HG03064 (cell line): ENCODE results near the gene PNPLA3.

Experiments
- ATAC-seq: cut with Tn5 transposase; IDR thresholded peaks from one replicate; pipeline ENCODE4 v1.9.1; 2021; ENCODE audit warnings: low read depth; ENCODE audit not compliant: unreplicated experiment

PNPLA3 gene

DNA sequence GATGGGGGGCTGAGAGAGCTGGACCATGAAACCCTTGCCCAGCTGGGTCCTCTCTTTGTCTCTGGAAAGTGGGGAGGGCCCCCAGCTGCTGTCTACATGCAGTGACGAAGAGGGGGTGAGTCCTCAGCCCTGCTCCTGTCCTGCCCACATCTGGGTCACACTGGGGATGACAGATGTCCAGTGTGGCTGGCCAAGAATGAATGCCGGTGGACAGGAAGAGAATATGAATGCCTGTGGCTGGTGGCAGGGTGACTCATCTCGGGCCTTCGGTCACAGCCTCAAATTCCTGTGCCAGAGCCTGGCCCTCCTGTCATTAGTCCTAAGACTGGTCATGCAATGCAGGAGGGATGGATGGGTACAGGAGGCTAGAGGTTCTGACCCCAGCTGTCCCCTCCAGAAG lies 2.2 kb upstream of the PNPLA3 start:
- ATAC-seq: no peak

DNA sequence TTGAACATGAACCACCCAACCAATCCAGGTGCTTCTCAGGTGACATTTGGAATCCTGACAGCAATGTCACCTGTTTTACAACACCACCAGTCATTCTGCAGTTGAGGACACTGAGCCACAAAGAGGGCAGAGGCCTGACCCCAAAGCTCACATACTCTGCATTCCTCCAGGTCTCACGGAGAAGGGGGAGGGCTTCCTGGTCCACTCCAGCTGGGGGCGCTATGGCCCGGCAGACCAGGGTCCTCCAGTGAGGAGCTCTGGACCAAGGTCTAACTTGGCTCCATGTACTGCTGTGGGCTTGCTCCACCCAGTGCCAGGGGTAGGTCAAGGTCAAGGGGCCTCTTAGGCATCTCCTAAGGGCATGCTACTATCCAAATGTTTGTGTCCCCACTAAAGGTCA lies 1.5 kb upstream of the PNPLA3 start:
- no peak for ATAC-seq

DNA sequence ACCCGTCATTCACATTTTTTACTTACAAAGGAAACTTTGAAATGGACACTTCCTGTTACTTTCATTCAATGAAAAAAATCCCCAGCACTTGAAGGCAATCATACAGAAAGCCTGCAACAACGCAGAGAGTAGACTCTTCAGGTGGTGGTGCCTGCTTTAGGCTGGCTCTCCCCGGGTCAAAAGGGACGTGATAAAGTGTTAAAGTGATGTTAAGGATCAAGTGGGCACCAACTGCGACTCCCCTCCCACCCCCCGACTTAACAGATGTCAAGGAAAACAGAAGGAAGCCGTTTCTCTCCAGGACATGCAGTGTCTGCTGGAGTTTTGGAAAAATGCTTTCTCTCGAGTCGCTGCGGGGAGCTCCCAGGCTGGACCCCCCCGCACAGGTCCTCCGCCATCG lies 414 bp upstream of the PNPLA3 start:
- no peak for ATAC-seq

DNA sequence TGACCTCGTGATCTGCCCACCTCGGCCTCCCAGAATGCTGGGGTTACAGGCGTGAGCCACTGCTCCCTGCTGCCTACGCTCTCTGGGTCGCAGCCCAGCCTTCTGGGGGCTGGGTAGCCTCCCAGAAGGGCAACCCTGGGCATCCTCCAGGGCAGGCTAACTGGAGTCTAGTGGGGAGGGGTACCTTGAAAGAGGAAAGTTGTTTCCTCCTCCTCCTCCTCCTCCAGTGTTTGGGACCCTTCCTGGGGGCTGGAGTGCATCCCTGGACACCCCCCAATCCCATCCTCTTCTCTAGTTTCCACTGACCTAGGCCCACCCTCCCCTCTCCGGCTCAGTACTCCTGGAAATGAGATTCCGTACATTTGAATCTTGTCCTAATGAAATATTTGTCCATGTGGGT lies 1.3 kb downstream of the PNPLA3 start:
- no peak for ATAC-seq

- ATAC-seq: no peak
Observed at GRCh38 chr22:43925433-43926348, 2.1 kb downstream of the PNPLA3 start.

- ATAC-seq: no peak
Observed at GRCh38 chr22:43926349-43926710, 2.7 kb downstream of the PNPLA3 start.

DNA sequence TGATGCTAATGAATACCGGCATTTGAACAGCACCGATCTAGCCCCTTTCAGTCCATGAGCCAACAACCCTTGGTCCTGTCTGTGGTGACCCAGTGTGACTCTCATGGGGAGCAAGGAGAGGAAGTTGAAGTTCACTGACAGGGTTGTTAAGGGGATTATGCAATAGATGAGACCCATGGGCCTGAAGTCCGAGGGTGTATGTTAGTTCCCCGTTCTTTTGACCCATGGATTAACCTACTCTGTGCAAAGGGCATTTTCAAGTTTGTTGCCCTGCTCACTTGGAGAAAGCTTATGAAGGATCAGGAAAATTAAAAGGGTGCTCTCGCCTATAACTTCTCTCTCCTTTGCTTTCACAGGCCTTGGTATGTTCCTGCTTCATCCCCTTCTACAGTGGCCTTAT lies 4.9 kb downstream of the PNPLA3 start:
- ATAC-seq: no peak

- no peak for ATAC-seq
Observed at GRCh38 chr22:43928908-43929307, 5.3 kb downstream of the PNPLA3 start.

DNA sequence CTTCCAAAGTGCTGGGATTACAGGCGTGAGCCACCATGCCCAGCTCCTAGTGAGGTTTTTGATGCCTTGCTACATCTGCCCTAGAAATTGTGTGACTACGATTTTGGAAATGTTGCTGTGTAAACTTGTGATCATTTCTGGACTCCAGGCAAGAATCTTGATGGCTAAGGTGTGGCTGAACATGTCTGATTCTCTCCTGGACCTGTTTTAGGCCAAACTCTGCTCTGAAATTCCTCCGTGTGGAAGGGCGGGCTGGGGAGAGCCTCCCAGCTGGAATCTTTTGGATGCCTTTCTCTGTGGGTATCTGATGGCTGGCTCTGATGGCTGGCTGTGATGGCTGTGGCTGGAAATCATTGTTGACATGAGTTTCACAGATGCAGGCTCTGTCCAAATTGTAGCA lies 8.2 kb downstream of the PNPLA3 start:
- ATAC-seq: no peak

GRCh38 chr22:43941449-43941848 lies 17.8 kb downstream of the PNPLA3 start:
- no peak for ATAC-seq

GRCh38 chr22:43944670-43945430 lies 21.2 kb downstream of the PNPLA3 start:
- ATAC-seq: no peak

DNA sequence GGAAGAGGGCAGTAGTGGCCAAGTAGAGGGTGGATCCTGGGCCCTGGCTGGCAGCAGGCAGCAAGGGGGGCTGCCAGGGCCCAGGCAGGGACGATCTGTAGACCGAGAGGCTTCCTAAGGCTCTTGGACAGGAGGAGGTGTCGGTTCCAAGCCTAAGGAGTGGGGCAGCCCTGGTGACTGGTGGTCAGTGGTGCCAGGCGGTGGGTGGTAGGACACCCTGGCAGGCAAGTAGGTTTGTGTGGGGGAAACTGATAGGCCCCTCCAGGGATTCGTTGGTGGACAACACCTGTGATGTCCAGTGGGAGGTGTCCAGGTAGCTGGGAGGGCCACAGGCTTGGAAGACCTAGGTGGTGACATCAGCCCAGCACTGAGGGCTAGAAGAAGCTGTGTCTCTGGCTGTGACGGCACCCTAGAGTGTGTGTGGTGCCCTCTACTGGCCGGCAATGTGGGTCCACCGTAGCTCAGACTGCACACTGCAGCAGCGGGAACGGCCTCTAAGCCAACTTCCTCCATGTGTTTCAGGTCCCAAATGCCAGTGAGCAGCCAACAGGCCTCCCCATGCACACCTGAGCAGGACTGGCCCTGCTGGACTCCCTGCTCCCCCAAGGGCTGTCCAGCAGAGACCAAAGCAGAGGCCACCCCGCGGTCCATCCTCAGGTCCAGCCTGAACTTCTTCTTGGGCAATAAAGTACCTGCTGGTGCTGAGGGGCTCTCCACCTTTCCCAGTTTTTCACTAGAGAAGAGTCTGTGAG lies 22.2 kb downstream of the PNPLA3 start:
- no peak for ATAC-seq

GRCh38 chr22:43946384-43946667 lies 22.7 kb downstream of the PNPLA3 start:
- ATAC-seq: no peak

DNA sequence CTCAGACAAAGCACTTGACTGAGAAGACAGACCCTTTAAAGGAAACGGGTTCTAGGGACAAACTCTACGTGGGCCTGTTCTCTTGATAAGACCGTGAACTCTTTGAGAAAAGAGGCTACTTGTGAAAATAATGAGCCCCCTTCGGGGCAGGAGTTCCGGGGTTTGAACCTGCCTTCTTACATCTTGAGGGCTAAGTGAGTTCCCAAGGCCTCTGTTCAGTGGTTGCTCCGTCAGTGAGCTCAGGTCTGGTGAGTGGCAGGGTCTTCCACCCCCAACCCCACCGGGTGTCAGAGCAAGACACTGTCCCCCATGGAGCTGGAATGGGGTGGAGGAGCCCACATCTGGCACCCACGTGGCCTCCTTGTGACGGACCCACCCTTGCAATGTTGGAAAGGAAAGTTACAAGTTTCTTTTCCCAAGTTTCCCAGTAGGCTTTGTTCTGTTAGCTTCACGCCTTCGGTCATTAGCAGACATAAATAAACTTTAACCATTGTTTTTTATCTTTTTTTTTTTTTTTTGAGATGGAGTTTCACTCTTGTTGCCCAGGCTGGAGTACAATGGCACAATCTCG lies 25.3 kb downstream of the PNPLA3 start:
- no peak for ATAC-seq

DNA sequence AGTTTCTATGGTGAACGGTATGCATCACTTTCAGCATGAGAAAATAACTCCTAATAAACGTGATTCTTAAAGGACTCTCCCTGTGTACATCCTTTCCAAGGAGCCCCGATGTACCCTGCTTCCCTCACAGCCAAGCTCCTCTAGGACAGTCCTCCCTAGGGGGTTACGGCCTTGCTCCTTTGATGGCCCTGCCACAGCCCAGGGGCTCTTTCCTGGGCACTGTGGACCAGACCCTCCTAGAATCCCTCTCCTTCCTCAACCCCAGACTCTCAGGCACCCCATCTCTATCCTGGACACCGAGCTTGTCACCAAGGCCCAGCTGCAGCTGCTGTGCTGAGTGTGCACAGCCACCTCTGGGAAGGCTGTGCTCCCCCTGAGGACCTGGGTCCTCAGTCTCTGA lies 27.8 kb downstream of the PNPLA3 start:
- ATAC-seq: no peak

DNA sequence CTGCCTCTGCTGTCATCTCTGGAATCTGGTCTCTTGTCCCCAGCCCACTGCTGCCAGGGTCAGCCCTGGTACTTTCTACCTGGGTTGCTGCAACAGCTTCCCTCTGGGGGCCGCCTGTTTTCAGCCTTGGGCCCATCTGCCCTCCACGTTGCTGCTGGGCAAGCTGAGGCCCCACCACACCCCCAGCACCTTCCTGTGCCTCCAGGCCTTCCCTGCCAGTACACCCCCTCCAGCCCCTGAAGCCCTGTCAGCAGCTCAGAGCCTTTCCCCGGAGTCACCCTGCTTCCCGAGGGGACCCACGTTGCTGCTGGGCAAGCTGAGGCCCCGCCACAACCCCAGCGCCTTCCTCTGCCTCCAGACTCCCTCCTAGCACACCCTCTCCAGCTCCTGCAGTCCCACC lies 28.4 kb downstream of the PNPLA3 start:
- ATAC-seq: no peak

- no peak for ATAC-seq
Observed at GRCh38 chr22:43953988-43954785, 30.6 kb downstream of the PNPLA3 start.

GRCh38 chr22:43955040-43955882 lies 31.7 kb downstream of the PNPLA3 start, which contains the start of gene SAMM50:
SAMM50 (plus strand) TSS chr22:43955442; CDS start chr22:43955578, 136 bp downstream.
- ATAC-seq: peak; percentile 86
